SK-N-SH treated with all-trans-retinoic acid at 6 μM for 48 hours (cell line): ENCODE results near the gene UGT1A1.
"Not testable (repeated sequence)": the region's sequence is repeated elsewhere in the genome, so short reads cannot be mapped to it uniquely, and the experiment has no call there.

Source experiments
- ATAC-seq: fragments of 200-7000 bp; cut with Tn5 transposase; 3 replicates; pipeline ENCODE4 v1.9.1; 2020; ENCODE audit warnings: mild to moderate bottlenecking, moderate library complexity
- ARNTL ChIP-seq: fragments of 450-650 bp; formaldehyde crosslinking; IDR thresholded peaks from 2 replicates; pipeline ENCODE4 v1.5.0; 2020; ENCODE audit warnings: low read depth, mild to moderate bottlenecking, moderate library complexity, borderline replicate concordance
- BACH2 ChIP-seq: fragments of 250-450 bp; sonication (Bioruptor Pico); IDR thresholded peaks from 2 replicates; pipeline ENCODE4 v1.9.0; 2021; ENCODE audit warnings: mild to moderate bottlenecking, borderline replicate concordance
- CSDC2 ChIP-seq: fragments of 250-450 bp; sonication (Bioruptor Pico); IDR thresholded peaks from 2 replicates; pipeline ENCODE4 v1.5.0; 2020; ENCODE audit warnings: mild to moderate bottlenecking, moderate library complexity
- GLIS3 ChIP-seq: fragments of 250-450 bp; sonication (Bioruptor Pico); IDR thresholded peaks from 2 replicates; pipeline ENCODE4 v1.5.0; 2020; ENCODE audit warnings: mild to moderate bottlenecking, moderate library complexity
- ISL1 ChIP-seq: fragments of 250-450 bp; sonication (Bioruptor Pico); IDR thresholded peaks from 2 replicates; pipeline ENCODE4 v2.1.2; 2022; ENCODE audit warnings: mild to moderate bottlenecking, moderate library complexity
- OSR1 ChIP-seq: fragments of 250-450 bp; sonication (Bioruptor Pico); IDR thresholded peaks from 2 replicates; pipeline ENCODE4 v1.8.0; 2022; ENCODE audit warnings: moderate library complexity, mild to moderate bottlenecking, inconsistent platforms
- PPARA ChIP-seq: fragments of 250-450 bp; sonication (Bioruptor Pico); IDR thresholded peaks from 2 replicates; pipeline ENCODE4 v1.5.0; 2020; ENCODE audit warnings: mild to moderate bottlenecking, borderline replicate concordance
- RARB ChIP-seq: fragments of 250-450 bp; sonication (Bioruptor Pico); IDR thresholded peaks from 2 replicates; pipeline ENCODE4 v1.8.0; 2021; ENCODE audit warnings: mild to moderate bottlenecking, moderate library complexity
- SNAI2 ChIP-seq: fragments of 250-450 bp; sonication (Bioruptor Pico); IDR thresholded peaks from 2 replicates; pipeline ENCODE4 v1.5.0; 2020; ENCODE audit warnings: mild to moderate bottlenecking, moderate library complexity
- TOX ChIP-seq: fragments of 250-450 bp; sonication (Bioruptor Pico); IDR thresholded peaks from 2 replicates; pipeline ENCODE4 v1.8.0; 2021; ENCODE audit warnings: mild to moderate bottlenecking, moderate library complexity, borderline replicate concordance
- ZC3H10 ChIP-seq: fragments of 250-450 bp; sonication (Bioruptor Pico); IDR thresholded peaks from 2 replicates; pipeline ENCODE4 v1.5.1; 2021; ENCODE audit warnings: mild to moderate bottlenecking, moderate library complexity
- ZFP3 ChIP-seq: fragments of 250-450 bp; sonication (Bioruptor Pico); IDR thresholded peaks from 2 replicates; pipeline ENCODE4 v1.5.0; 2020; ENCODE audit warnings: mild to moderate bottlenecking, moderate library complexity
- ZFP30 ChIP-seq: fragments of 450-650 bp; formaldehyde crosslinking; IDR thresholded peaks from 2 replicates; pipeline ENCODE4 v1.5.0; 2022; ENCODE audit warnings: mild to moderate bottlenecking, moderate library complexity
- ZNF565 ChIP-seq: fragments of 450-650 bp; formaldehyde crosslinking; conservative IDR thresholded peaks from 2 replicates; pipeline ENCODE4 v1.5.0; 2020; ENCODE audit warnings: low read depth, mild to moderate bottlenecking, moderate library complexity
- ZNF70 ChIP-seq: fragments of 450-650 bp; formaldehyde crosslinking; IDR thresholded peaks from 2 replicates; pipeline ENCODE4 v1.5.0; 2020; ENCODE audit warnings: mild to moderate bottlenecking, moderate library complexity
- ZNF8 ChIP-seq: fragments of 450-650 bp; formaldehyde crosslinking; IDR thresholded peaks from 2 replicates; pipeline ENCODE4 v1.5.0; 2020; ENCODE audit warnings: mild to moderate bottlenecking, moderate library complexity
- TF ChIP-seq, protein P1 (sequence below): fragments of 250-450 bp; sonication (Bioruptor Pico); IDR thresholded peaks from 2 replicates; pipeline ENCODE4 v1.5.0; 2020; ENCODE audit warnings: mild to moderate bottlenecking, moderate library complexity
- TF ChIP-seq, protein P2 (sequence below): fragments of 250-450 bp; sonication (Bioruptor Pico); IDR thresholded peaks from 2 replicates; pipeline ENCODE4 v1.5.1; 2021; ENCODE audit warnings: mild to moderate bottlenecking, moderate library complexity
- TF ChIP-seq, protein P3 (sequence below): fragments of 250-450 bp; sonication (Bioruptor Pico); IDR thresholded peaks from 2 replicates; pipeline ENCODE4 v1.5.1; 2020; ENCODE audit warnings: low read depth, mild to moderate bottlenecking, moderate library complexity
- TF ChIP-seq, protein P4 (sequence below): fragments of 250-450 bp; sonication (Bioruptor Pico); IDR thresholded peaks from 2 replicates; pipeline ENCODE4 v1.8.0; 2021; ENCODE audit warnings: low read depth, mild to moderate bottlenecking, moderate library complexity, borderline replicate concordance

UGT1A1 gene

DNA sequence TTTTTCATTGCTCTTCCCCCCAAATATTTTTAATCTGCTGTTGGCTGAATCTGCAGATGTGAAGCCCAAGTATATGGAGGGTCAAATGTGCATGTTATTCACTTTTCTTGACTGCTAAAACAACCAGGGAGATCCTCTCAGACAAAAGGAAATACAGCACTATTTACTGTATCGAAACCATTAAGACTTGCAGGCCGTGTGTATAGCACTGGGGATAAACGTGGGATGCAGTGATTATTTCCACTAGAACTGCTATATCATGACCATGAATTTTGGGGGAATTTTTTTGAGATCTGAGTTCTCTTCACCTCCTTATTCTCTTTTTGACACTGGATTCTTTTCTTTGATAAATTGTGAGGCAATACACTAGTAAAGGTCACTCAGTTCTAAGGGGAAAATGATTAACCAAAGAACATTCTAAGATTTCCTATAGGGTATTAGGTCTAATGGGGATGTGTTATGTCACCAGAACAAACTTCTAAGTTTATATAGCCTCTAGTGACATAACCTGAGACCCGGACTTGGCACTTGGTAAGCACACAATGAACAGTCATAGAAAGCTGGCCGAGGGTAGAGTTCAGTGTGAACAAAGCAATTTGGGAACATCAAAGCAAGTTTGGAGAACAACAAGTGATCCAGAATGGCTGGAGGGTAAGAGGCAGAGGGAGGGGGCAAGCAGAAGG is 14.9 kb upstream of the UGT1A1 start:
- no peak for ATAC-seq
- TF ChIP-seq PPARA (CRISPR knock-in tag): no peak
- TF ChIP-seq ZFP30 (CRISPR knock-in tag): no peak
- no peak for TF ChIP-seq GLIS3 (CRISPR knock-in tag)
- no peak for TF ChIP-seq CSDC2 (CRISPR knock-in tag)
- no peak for TF ChIP-seq TOX
- no peak for TF ChIP-seq ARNTL (CRISPR knock-in tag)
- no peak for TF ChIP-seq ZNF70 (CRISPR knock-in tag)
- TF ChIP-seq, protein P1, sequence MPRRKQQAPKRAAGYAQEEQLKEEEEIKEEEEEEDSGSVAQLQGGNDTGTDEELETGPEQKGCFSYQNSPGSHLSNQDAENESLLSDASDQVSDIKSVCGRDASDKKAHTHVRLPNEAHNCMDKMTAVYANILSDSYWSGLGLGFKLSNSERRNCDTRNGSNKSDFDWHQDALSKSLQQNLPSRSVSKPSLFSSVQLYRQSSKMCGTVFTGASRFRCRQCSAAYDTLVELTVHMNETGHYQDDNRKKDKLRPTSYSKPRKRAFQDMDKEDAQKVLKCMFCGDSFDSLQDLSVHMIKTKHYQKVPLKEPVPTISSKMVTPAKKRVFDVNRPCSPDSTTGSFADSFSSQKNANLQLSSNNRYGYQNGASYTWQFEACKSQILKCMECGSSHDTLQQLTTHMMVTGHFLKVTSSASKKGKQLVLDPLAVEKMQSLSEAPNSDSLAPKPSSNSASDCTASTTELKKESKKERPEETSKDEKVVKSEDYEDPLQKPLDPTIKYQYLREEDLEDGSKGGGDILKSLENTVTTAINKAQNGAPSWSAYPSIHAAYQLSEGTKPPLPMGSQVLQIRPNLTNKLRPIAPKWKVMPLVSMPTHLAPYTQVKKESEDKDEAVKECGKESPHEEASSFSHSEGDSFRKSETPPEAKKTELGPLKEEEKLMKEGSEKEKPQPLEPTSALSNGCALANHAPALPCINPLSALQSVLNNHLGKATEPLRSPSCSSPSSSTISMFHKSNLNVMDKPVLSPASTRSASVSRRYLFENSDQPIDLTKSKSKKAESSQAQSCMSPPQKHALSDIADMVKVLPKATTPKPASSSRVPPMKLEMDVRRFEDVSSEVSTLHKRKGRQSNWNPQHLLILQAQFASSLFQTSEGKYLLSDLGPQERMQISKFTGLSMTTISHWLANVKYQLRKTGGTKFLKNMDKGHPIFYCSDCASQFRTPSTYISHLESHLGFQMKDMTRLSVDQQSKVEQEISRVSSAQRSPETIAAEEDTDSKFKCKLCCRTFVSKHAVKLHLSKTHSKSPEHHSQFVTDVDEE (CRISPR knock-in tag): no peak
- no peak for TF ChIP-seq OSR1 (CRISPR knock-in tag)
- TF ChIP-seq ZFP3: no peak
- no peak for TF ChIP-seq ZC3H10
- TF ChIP-seq, protein P2, sequence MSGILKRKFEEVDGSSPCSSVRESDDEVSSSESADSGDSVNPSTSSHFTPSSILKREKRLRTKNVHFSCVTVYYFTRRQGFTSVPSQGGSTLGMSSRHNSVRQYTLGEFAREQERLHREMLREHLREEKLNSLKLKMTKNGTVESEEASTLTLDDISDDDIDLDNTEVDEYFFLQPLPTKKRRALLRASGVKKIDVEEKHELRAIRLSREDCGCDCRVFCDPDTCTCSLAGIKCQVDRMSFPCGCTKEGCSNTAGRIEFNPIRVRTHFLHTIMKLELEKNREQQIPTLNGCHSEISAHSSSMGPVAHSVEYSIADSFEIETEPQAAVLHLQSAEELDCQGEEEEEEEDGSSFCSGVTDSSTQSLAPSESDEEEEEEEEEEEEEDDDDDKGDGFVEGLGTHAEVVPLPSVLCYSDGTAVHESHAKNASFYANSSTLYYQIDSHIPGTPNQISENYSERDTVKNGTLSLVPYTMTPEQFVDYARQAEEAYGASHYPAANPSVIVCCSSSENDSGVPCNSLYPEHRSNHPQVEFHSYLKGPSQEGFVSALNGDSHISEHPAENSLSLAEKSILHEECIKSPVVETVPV (CRISPR knock-in tag): no peak
- TF ChIP-seq, protein P3, sequence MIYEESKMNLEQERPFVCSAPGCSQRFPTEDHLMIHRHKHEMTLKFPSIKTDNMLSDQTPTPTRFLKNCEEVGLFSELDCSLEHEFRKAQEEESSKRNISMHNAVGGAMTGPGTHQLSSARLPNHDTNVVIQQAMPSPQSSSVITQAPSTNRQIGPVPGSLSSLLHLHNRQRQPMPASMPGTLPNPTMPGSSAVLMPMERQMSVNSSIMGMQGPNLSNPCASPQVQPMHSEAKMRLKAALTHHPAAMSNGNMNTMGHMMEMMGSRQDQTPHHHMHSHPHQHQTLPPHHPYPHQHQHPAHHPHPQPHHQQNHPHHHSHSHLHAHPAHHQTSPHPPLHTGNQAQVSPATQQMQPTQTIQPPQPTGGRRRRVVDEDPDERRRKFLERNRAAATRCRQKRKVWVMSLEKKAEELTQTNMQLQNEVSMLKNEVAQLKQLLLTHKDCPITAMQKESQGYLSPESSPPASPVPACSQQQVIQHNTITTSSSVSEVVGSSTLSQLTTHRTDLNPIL (CRISPR knock-in tag): no peak
- no peak for TF ChIP-seq RARB (CRISPR knock-in tag)
- no peak for TF ChIP-seq ZNF565
- TF ChIP-seq, all 23 proteins: peak for 0

DNA sequence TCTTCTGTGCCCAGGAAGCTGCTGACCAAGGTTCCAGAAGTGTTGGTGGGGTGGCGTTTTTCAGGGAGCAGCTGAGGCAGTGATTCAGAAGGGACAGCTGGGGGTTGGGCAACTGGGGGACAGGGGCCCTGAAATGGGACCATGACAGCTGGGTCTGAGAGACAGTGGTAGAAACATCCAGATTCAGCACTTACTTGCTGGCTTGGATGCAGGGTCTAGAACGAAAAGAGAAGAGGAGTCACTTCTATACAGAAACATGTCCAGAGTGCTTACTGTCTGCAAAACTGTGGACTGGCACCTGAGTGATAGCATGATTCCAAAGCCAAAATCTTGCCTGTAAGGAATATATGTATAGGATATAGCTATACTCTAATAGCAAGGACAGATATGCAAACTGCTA is 14.2 kb upstream of the UGT1A1 start:
- not testable (repeated sequence) for ATAC-seq

DNA sequence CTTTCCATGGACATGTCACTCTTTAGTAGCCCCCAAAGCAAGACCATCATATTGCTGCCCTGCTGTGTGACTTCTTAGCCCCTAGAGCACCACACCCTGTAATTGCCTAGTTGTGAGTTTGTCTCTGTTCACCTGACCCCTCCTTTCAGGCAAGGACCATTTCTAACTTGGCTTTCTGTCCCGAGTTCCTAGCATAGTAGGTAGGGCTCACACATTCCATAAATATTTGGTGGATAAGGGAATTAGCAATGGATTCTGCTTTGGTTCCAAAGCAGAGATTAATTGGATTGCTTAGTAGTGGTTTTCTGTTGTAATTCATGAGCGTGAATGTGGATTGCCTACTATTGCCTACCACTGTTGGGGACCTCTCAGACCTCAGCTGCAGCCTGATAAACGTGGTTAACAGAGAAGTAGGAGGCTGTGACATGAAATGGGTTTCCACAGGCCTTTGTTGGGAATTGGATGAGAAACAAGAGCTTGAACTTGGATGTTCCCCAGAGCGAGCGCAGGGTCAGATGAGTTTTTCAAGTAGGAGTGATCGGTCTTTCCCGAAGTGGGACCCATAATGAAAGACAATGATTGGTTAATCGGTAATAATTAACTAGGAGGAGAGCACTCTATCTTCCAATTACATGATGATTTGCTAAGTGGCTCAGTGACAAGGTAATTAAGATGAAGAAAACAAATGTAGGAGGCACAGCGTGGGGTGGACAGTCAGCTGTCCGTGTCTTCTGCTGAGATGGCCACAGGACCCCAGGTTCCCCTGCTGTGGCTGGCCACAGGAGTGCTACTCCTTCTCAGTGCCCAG is 13.4 kb upstream of the UGT1A1 start:
- ATAC-seq: no peak
- TF ChIP-seq ISL1 (CRISPR knock-in tag): peak; percentile 47
- TF ChIP-seq, protein P1 (CRISPR knock-in tag): no peak

DNA sequence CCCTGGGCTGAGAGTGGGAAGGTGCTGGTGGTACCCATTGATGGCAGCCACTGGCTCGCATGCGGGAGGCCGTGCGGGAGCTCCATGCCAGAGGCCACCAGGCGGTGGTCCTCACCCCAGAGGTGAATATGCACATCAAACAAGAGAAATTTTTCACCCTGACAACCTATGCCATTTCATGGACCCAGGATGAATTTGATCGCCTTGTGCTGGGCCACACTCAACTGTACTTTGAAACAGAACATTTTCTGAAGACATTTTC is 12.9 kb upstream of the UGT1A1 start:
- no peak for ATAC-seq
- TF ChIP-seq, protein P4, sequence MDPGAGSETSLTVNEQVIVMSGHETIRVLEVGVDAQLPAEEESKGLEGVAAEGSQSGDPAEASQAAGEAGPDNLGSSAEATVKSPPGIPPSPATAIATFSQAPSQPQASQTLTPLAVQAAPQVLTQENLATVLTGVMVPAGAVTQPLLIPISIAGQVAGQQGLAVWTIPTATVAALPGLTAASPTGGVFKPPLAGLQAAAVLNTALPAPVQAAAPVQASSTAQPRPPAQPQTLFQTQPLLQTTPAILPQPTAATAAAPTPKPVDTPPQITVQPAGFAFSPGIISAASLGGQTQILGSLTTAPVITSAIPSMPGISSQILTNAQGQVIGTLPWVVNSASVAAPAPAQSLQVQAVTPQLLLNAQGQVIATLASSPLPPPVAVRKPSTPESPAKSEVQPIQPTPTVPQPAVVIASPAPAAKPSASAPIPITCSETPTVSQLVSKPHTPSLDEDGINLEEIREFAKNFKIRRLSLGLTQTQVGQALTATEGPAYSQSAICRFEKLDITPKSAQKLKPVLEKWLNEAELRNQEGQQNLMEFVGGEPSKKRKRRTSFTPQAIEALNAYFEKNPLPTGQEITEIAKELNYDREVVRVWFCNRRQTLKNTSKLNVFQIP (CRISPR knock-in tag): no peak
- TF ChIP-seq SNAI2 (CRISPR knock-in tag) (no peak), BACH2 (CRISPR knock-in tag) (no peak), ZFP3 (no peak), ARNTL (CRISPR knock-in tag) (no peak), OSR1 (CRISPR knock-in tag) (no peak), ZNF8 (CRISPR knock-in tag) (no peak), TOX (no peak), GLIS3 (CRISPR knock-in tag) (no peak), CSDC2 (CRISPR knock-in tag) (no peak)
- TF ChIP-seq, protein P1 (CRISPR knock-in tag): no peak

DNA sequence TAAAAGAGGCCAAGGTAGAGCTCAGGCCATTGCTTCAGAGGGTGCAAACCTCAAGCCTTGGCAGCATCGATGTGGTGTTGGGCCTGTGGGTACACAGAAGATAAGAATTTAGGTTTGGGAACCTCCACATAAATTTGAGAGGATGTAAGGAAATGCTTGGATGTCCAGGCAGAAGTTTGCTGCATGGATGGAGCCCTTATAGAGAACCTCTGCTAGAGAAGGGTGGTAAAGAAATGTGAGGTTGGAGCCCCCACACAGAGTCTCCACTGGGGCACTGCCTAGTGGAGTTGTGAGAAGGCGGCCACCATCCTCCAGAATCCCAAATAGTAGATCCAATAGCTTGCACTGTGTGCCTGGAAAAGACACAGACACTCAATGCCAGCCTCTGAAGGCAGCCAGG is 9.4 kb upstream of the UGT1A1 start:
- ATAC-seq: not testable (repeated sequence)
